ENCODE measurements around the gene FLNA. TPM values are rescaled to one million over a fixed set of nuclear protein-coding genes. Genes with fewer than 3 reads are reported as not detected.
A peak's percentile ranks its signal among the peaks of the same experiment; 100 is the strongest.

FLNA gene
- total and polyA plus RNA-seq, 4 experiments from 2014 or later = 87.4 to 871 (median 761) TPM

DNA sequence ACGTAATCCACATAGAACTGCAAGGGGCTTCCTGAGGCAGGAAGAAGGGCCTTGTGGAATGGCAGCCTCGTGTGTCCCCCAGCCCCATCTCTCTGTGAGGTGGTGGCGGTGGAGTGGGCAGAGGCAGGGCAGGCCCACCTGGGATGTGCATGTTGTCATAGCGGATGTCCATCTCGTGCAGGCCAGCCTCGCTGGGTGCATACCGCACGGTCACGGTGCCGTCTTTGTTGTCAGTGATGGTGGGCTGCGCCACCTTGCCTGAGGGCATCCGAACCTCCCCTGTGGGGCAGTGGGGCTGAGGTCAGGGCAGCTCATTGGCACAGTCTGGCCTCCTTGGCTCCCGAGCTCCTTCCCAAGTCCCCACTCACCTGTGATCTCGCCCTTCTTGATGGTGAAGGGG, 20.4 kb downstream of the FLNA start:
- Histone ChIP-seq H3K27me3 (ENCODE audit: insufficient read depth, low read length) (no peaks in the 10 kb centered on the region), H3K27ac (ENCODE audit: low read depth, low read length) (no peak overlapping the region), H3K9me3 (ENCODE audit: control insufficient read depth in 1 of 2, low read length in 2 of 2) (no peaks in the 10 kb centered on the region), H3K36me3 (ENCODE audit: insufficient read depth, low read length) (peaks cover 83% of the 10 kb centered on the region), H3K4me3 (ENCODE audit: low read length in 2 of 2) (no peak overlapping the region), H3K4me1 (ENCODE audit: insufficient read depth, low read length) (peaks cover 99% of the 10 kb centered on the region)
- POLR2A ChIA-PET (ENCODE audit: partially characterized antibody) = interaction anchor here (1.0 to 12.9 kb wide), 4 partner anchors 12 to 178 kb away, joined by 3 to 245 read pairs (median 3); partner anchors contain the start of gene RPL10
- Mint-ChIP-seq H3K4me1 (peaks cover 16 to 78% (median 35%) of the 10 kb centered on the region in 4 donors), H3K4me3 (peak overlapping the region in 1 of 8 donors; percentile 13), H3K27me3 (no peaks in the 10 kb centered on the region), H3K9me3 (no peaks in the 10 kb centered on the region), H3K36me3 (peaks cover 8 to 39% of the 10 kb centered on the region in 2 donors), H3K27ac (peak overlapping the region in 6 of 7 donors; percentile 18 to 92 (median 40))
- CTCF ChIA-PET (ENCODE audit: partially characterized antibody) = interaction anchor here (1.0 kb wide), 1 partner anchor 15 kb away, joined by 3 read pairs; no protein-coding TSS in a partner anchor
- intact Hi-C loops (cut with micrococcal nuclease) = no loop called here
- DNase-seq = peak in 2 of 5 donors; percentile 6 to 24

DNA sequence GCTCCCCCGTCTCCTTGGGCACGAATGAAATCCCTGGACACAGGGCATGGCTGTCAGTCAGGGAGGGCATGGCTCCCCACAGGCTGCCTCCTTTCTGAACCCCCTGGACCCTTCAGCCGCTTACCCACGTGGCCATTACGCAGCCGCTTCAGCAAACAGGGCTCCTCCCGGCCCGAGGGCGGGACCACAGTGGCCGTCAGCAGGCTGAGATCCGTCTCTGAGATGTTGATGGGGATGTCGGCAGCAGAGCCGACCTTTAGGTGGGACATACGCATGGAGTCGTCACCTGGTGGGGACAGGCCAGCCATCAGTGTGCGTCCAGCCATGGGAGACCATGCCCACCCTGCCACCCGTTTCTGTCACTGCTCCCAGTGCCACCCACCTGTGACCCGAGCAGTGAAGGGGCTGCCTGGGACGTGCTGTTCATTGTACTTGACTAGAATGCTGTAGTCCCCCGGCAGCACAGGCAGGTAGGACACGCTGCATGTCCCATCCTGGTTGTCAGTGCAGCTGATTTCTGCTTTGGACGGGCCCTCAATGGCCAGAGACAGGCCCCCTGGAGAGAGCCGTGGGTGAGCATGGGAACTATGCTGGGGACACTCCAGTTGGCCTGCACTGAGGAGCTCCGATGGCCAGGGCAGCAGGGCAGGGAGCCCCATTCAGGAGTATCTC, 21.1 kb downstream of the FLNA start:
- Histone ChIP-seq H3K27me3 (ENCODE audit: insufficient read depth, low read length) (no peaks in the 10 kb centered on the region), H3K9me3 (ENCODE audit: control insufficient read depth in 1 of 2, low read length in 2 of 2) (no peaks in the 10 kb centered on the region), H3K4me1 (ENCODE audit: insufficient read depth, low read length) (peaks cover 99% of the 10 kb centered on the region), H3K36me3 (ENCODE audit: insufficient read depth, low read length) (peaks cover 78% of the 10 kb centered on the region), H3K4me3 (ENCODE audit: low read length in 2 of 2) (no peak overlapping the region), H3K27ac (ENCODE audit: low read depth, low read length) (no peak overlapping the region)
- POLR2A ChIA-PET (ENCODE audit: partially characterized antibody) = interaction anchor here (1.0 to 12.9 kb wide), 3 partner anchors 13 to 45 kb away, joined by 3 to 245 read pairs (median 3); partner anchors contain the start of gene RPL10
- H3K4me3 Mint-ChIP-seq = peak overlapping the region in 3 of 8 donors; percentile 4 to 24 (median 15)
- H3K27me3 Mint-ChIP-seq = no peaks in the 10 kb centered on the region
- intact Hi-C loops (cut with micrococcal nuclease) = no loop called here
- no peaks in the 10 kb centered on the region for H3K9me3 Mint-ChIP-seq
- H3K4me1 Mint-ChIP-seq = peaks cover 14 to 77% (median 37%) of the 10 kb centered on the region in 4 donors
- H3K27ac Mint-ChIP-seq = peak overlapping the region in 6 of 7 donors; percentile 29 to 92 (median 44)
- peaks cover 3 to 37% of the 10 kb centered on the region in 2 donors for H3K36me3 Mint-ChIP-seq
- CTCF ChIA-PET (ENCODE audit: partially characterized antibody) = interaction anchor here (1.0 kb wide), 1 partner anchor 16 kb away, joined by 3 read pairs; no protein-coding TSS in a partner anchor
- peak in 1 of 5 donors; percentile 32 for DNase-seq

DNA sequence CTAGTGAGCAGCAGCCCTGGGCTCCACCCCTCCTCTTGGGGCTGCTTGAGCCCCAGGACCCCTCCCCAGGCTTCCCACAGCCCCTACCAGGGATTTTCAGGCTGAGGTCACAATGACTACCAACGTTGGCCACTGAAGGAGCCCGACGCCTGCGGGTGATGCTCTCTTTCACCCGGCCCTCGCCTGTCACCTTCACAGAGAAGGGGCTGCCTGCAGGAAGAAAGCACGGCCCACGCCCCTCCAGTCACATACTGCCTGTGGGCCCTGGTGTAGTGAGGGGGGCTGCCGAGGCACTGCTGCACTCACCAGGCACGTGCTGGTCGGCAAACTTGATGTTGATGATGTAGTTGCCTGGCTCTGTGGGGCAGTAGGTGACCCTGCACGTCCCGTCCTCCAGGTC, 22.0 kb downstream of the FLNA start:
- Mint-ChIP-seq H3K27ac (peak overlapping the region in 4 of 7 donors; percentile 89 to 93 (median 92)), H3K36me3 (peaks cover 3 to 36% of the 10 kb centered on the region in 2 donors), H3K27me3 (no peaks in the 10 kb centered on the region), H3K4me1 (peaks cover 18 to 78% (median 42%) of the 10 kb centered on the region in 4 donors), H3K4me3 (peak overlapping the region in 2 of 8 donors; percentile 38 to 70), H3K9me3 (no peaks in the 10 kb centered on the region)
- CTCF ChIA-PET (ENCODE audit: partially characterized antibody) = no interaction called here
- H3K4me1 ChIP-seq (ENCODE audit: insufficient read depth, low read length) = peaks cover 98% of the 10 kb centered on the region
- no peaks in the 10 kb centered on the region for H3K9me3 ChIP-seq (ENCODE audit: control insufficient read depth in 1 of 2, low read length in 2 of 2)
- no peak overlapping the region for H3K4me3 ChIP-seq (ENCODE audit: low read length in 2 of 2)
- intact Hi-C loops (cut with micrococcal nuclease) = no loop called here
- peak overlapping the region; percentile 47 for H3K27ac ChIP-seq (ENCODE audit: low read depth, low read length)
- DNase-seq = peak in 2 of 5 donors; percentile 14 to 18
- H3K36me3 ChIP-seq (ENCODE audit: insufficient read depth, low read length) = peaks cover 70% of the 10 kb centered on the region
- H3K27me3 ChIP-seq (ENCODE audit: insufficient read depth, low read length) = no peaks in the 10 kb centered on the region
- POLR2A ChIA-PET (ENCODE audit: partially characterized antibody) = interaction anchor here (1.5 to 12.9 kb wide), 3 partner anchors 7 to 372 kb away, joined by 3 to 245 read pairs (median 6); no protein-coding TSS in a partner anchor

DNA sequence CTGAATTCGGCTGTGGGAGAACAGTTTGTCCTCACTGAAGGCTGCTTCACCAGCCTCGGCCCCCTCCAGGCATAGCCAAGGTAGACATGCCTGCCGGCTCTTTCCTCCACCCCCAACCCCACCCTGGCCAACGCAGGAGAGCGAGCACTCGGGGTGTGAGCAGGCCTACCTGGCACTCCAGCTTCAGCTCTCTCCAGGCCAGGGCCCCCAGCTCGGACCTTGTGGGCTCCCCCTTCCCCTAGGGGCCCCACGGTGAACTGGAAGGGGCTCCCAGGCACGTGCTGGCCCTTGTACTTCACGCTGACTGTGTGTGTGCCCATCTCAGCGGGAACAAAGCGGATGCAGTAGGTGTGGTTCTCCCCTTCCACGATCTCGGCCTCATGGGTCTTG, 22.4 kb downstream of the FLNA start:
- CTCF ChIA-PET (ENCODE audit: partially characterized antibody) = no interaction called here
- peaks cover 65% of the 10 kb centered on the region for H3K36me3 ChIP-seq (ENCODE audit: insufficient read depth, low read length)

DNA sequence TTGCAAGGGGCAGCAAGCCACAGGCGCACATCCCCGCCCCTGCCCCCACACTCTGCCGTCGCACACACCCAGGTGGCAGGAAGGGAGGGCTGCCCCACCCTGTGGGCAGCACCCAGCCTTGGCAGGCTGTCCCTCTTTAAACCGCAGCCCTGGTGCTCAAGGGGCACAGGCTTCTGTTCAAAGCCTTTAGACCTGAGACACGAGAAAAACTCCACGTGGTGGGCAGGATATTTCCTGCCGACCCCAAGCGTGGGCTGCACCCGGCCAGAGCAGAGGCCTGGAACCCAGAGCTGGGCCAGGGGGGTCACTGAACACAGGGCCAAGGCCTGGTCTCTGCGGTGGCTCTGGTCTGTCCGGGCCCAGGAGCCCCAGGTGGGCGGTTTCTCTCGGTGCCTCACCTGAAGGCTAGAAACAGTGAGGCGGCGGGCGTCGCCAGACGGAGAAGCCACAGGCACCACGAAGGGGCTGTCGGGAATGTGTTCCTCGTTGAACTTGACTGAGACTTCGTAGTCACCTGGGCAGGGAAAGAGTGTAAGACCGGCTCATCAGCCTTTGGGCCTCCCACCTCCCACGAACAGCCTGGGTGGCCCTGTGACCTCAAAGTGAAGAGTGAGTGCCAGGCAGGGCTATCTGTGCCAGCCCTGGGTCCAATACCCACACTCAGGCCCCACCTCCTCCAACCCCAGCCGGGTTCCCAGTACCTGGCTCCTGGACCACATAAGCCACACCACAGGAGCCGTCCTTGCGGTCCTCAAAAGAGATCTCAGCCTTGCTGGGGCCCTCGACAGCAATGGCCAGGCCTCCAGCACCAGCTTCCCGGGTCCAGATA, 23.0 kb downstream of the FLNA start:
- POLR2A ChIA-PET (ENCODE audit: partially characterized antibody) = interaction anchor here (1.3 to 12.9 kb wide), 5 partner anchors 9 to 371 kb away, joined by 3 to 245 read pairs (median 6); partner anchors contain the start of gene RPL10
- intact Hi-C loops (cut with micrococcal nuclease) = no loop called here
- Histone ChIP-seq H3K9me3 (ENCODE audit: control insufficient read depth in 1 of 2, low read length in 2 of 2) (no peaks in the 10 kb centered on the region), H3K4me3 (ENCODE audit: low read length in 2 of 2) (no peak overlapping the region), H3K27ac (ENCODE audit: low read depth, low read length) (peak overlapping the region; percentile 47), H3K27me3 (ENCODE audit: insufficient read depth, low read length) (no peaks in the 10 kb centered on the region), H3K36me3 (ENCODE audit: insufficient read depth, low read length) (peaks cover 60% of the 10 kb centered on the region), H3K4me1 (ENCODE audit: insufficient read depth, low read length) (peaks cover 92% of the 10 kb centered on the region)
- DNase-seq = peak; percentile 67 to 74 (median 73)
- H3K27ac Mint-ChIP-seq = peak overlapping the region; percentile 86 to 93 (median 89)
- H3K27me3 Mint-ChIP-seq = no peaks in the 10 kb centered on the region
- H3K4me1 Mint-ChIP-seq = peaks cover 22 to 77% (median 44%) of the 10 kb centered on the region in 4 donors
- CTCF ChIA-PET (ENCODE audit: partially characterized antibody) = no interaction called here
- H3K36me3 Mint-ChIP-seq = peaks cover 3 to 37% of the 10 kb centered on the region in 2 donors
- H3K9me3 Mint-ChIP-seq = no peaks in the 10 kb centered on the region
- peak overlapping the region in 7 of 8 donors; percentile 59 to 70 (median 68) for H3K4me3 Mint-ChIP-seq

More for the DNA sequence above, 22.4 kb downstream of the FLNA start:
- no peaks in the 10 kb centered on the region for H3K27me3 ChIP-seq (ENCODE audit: insufficient read depth, low read length)
- peak in 2 of 5 donors; percentile 30 to 40 for DNase-seq
- Mint-ChIP-seq H3K9me3 (no peaks in the 10 kb centered on the region), H3K4me1 (peaks cover 21 to 80% (median 45%) of the 10 kb centered on the region in 4 donors), H3K27ac (peak overlapping the region in 6 of 7 donors; percentile 86 to 93 (median 90)), H3K4me3 (peak overlapping the region; percentile 15 to 70 (median 68)), H3K27me3 (no peaks in the 10 kb centered on the region), H3K36me3 (peaks cover 3 to 39% of the 10 kb centered on the region in 2 donors)
- POLR2A ChIA-PET (ENCODE audit: partially characterized antibody) = interaction anchor here (1.5 to 12.9 kb wide), 3 partner anchors 8 to 372 kb away, joined by 3 to 245 read pairs (median 6); no protein-coding TSS in a partner anchor
- intact Hi-C loops (cut with micrococcal nuclease) = no loop called here
- H3K9me3 ChIP-seq (ENCODE audit: control insufficient read depth in 1 of 2, low read length in 2 of 2) = no peaks in the 10 kb centered on the region
- H3K4me1 ChIP-seq (ENCODE audit: insufficient read depth, low read length) = peaks cover 98% of the 10 kb centered on the region
- no peak overlapping the region for H3K4me3 ChIP-seq (ENCODE audit: low read length in 2 of 2)
- peak overlapping the region; percentile 47 for H3K27ac ChIP-seq (ENCODE audit: low read depth, low read length)

DNA sequence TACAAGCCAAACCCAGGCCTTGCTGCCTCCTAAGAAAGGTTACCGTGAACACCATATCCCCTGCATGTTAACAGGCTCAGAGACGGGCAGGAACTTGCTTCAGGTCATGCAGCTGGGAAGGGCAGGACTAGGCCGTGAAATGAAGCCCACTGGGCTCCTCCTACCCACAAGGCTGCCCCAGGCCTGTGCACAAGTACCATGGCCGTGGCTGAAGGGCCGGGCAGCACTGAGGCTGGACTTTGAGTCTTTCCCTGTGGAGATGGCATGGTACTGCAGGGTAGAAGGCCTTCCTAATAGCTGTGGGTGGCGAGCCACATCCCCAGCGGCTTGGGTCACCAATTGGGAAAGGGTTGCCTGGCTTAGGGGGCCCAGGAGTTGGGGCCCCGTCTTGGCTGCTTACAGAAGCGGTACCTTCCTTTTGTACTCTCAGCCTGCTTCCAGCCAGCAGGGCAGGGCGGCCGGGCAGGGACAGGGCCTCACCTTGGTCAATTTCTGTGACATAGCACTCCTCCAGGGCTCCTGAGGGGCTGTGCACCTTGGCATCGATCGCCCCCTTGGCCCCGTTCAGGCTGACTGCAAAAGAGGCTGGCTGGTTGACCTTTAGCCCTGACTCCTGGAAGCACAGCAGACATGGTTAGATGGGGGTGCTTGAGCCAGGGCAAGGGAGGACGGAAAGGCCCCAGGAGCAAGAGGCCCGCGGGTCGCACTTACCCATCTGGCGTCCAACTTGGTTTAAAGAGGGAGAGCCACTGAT, 23.8 kb downstream of the FLNA start:
- peaks cover 56% of the 10 kb centered on the region for H3K36me3 ChIP-seq (ENCODE audit: insufficient read depth, low read length)
- ChIA-PET POLR2A (ENCODE audit: partially characterized antibody) (interaction anchor here (1.0 to 12.9 kb wide), 6 partner anchors 9 to 370 kb away, joined by 3 to 245 read pairs (median 5); partner anchors contain the start of genes EMD and RPL10), CTCF (ENCODE audit: partially characterized antibody) (no interaction called here)
- no peaks in the 10 kb centered on the region for H3K9me3 Mint-ChIP-seq
- no peaks in the 10 kb centered on the region for H3K9me3 ChIP-seq (ENCODE audit: control insufficient read depth in 1 of 2, low read length in 2 of 2)
- H3K27ac ChIP-seq (ENCODE audit: low read depth, low read length) = peak overlapping the region; percentile 47
- no peaks in the 10 kb centered on the region for H3K27me3 Mint-ChIP-seq
- H3K4me3 Mint-ChIP-seq = peak overlapping the region in 7 of 8 donors; percentile 54 to 70 (median 63)
- H3K36me3 Mint-ChIP-seq = peaks cover 3 to 32% of the 10 kb centered on the region in 2 donors
- peak overlapping the region; percentile 86 to 93 (median 89) for H3K27ac Mint-ChIP-seq
- no peak overlapping the region for H3K4me3 ChIP-seq (ENCODE audit: low read length in 2 of 2)
- no peaks in the 10 kb centered on the region for H3K27me3 ChIP-seq (ENCODE audit: insufficient read depth, low read length)
- peak in 2 of 5 donors; percentile 9 to 39 for DNase-seq
- peaks cover 22 to 72% (median 41%) of the 10 kb centered on the region in 4 donors for H3K4me1 Mint-ChIP-seq
- peaks cover 84% of the 10 kb centered on the region for H3K4me1 ChIP-seq (ENCODE audit: insufficient read depth, low read length)
- intact Hi-C loops (cut with micrococcal nuclease) = no loop called here

Data from CD4-positive, alpha-beta memory T cell (primary cell).